Gastroesophageal sphincter (tissue), 4 donors: ENCODE measurements around the gene OGFRL1. TPM values are rescaled to one million over a fixed set of nuclear protein-coding genes. Genes with fewer than 3 reads are reported as not detected.

Experiments used
- ATAC-seq: fragments of 150-250 bp; one replicate; pipeline ENCODE4 v1.9.1; 2016; ENCODE audit warnings: mild to moderate bottlenecking, moderate library complexity
- H3K27ac ChIP-seq, 4 donors: fragments of 200-600 bp; sonication (generic) in 3 of 4; 1 replicate in 3 of 4; 2 replicates in 1 of 4; pipeline ENCODE4 v1.5.1; 2016 to 2019
- H3K27me3 ChIP-seq: fragments of 200-600 bp; sonication (generic); one replicate; pipeline ENCODE4 v1.5.1; 2019
- H3K36me3 ChIP-seq, 2 donors: fragments of 200-600 bp; sonication (generic); one replicate each; pipeline ENCODE4 v1.5.1; 2019; ENCODE audit warnings: control low read depth in 1 of 2
- H3K4me1 ChIP-seq, 3 donors: fragments of 200-600 bp; sonication (generic); 1 replicate in 2 of 3; 2 replicates in 1 of 3; pipeline ENCODE4 v1.5.1; 2016 to 2019; ENCODE audit warnings: control low read depth in 2 of 3
- H3K4me3 ChIP-seq, 2 donors: fragments of 200-600 bp; sonication (generic); one replicate each; pipeline ENCODE4 v1.5.1; 2019; ENCODE audit warnings: mild to moderate bottlenecking in 1 of 2, moderate library complexity in 1 of 2
- H3K9me3 ChIP-seq, 3 donors: fragments of 200-600 bp; sonication (generic); one replicate each; pipeline ENCODE4 v1.5.1; 2017 to 2019; ENCODE audit warnings: control low read depth in 2 of 3
- EP300 ChIP-seq: sonication (generic); formaldehyde crosslinking; IDR thresholded peaks from one replicate; pipeline ENCODE4 v1.6.1; 2017; ENCODE audit warnings: antibody characterized with exemption, mild to moderate bottlenecking
- POLR2A ChIP-seq, 2 donors: fragments of 450-650 bp; IDR thresholded peaks; one replicate each; pipeline ENCODE4 v1.6.1; 2017; ENCODE audit warnings: antibody characterized with exemption in 2 of 2, mild to moderate bottlenecking in 2 of 2, moderate library complexity in 1 of 2
- POLR2AphosphoS5 ChIP-seq: sonication (generic); formaldehyde crosslinking; IDR thresholded peaks from one replicate; pipeline ENCODE4 v1.6.1; 2017; ENCODE audit warnings: antibody characterized with exemption
- WGBS, 2 donors: methylation state at CpG; one replicate each; pipeline ENCODE4 v1.1.5; 2018; ENCODE audit warnings: low coverage in 1 of 2; 5-methylcytosine and 5-hydroxymethylcytosine counted together
- total RNA-seq, 4 donors: library from RNA; depleted of rRNA; stranded (reverse); fragments of >200 nt; gene quantifications; one replicate each; pipeline ENCODE4 v1.1.0, GENCODE V29; 2016
- TF ChIP-seq, protein P1 (sequence below), 4 experiments: fragments of 200-600 bp in 2 of 4; fragments of 450-650 bp in 2 of 4; sonication (generic) in 1 of 4; IDR thresholded peaks; one replicate each; pipeline ENCODE4 v1.5.1; 2017 to 2019; ENCODE audit warnings: antibody characterized with exemption in 4 of 4, mild to moderate bottlenecking in 2 of 4, moderate library complexity in 2 of 4

Gene OGFRL1
- total RNA-seq, 4 donors from 2014 or later, result 29.0 to 52.3 (median 46.5) TPM

DNA sequence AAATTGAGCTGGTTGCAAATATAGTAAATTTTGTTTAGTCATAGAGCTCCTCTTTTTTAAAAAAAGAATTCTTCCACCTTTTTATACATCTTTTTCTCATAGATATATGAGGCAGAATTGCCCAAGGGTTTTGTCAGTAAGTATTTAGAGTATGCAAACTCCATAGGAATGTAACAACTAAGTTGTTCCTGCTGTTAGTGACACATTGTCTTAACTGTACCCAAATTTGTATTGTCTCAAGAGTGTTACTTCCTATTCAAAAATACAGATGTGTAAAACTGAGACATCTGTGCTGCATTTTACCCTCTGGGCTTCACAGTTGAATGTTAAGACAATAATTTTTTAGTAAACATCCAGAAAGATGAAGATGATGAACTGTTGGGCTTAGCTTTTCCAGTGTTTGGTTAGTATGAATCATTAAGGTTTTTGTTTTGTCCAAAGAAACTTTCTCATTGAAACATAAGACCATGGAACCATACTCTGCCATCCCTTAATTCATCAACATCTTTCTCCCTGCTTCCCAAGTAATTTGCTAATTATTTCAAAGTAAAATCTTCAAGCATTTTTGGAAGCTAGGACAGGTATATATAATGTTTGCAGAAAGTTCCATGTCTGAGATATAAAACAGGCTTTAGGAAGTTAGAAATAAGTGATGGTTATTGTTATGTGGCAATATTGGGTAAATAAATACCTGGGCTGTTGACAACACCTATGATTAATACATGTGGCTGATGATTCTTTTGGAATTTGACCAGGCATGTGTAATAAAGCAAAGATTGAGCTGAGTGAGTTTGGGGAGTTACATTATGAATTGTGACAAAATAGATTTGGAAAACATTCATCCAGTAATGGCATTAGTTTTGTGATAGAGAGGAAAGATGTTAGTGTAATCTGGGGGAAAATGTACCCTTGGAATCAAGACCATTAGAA lies 11.2 kb downstream of the OGFRL1 start:
- H3K27ac ChIP-seq, result no peak overlapping the region
- ATAC-seq, result no peak
- no peak overlapping the region for H3K4me3 ChIP-seq
- TF ChIP-seq POLR2AphosphoS5 (no peak), EP300 (no peak), POLR2A (IDR thresholded peaks at IDR 0.05) (no peak)
- TF ChIP-seq, protein P1, sequence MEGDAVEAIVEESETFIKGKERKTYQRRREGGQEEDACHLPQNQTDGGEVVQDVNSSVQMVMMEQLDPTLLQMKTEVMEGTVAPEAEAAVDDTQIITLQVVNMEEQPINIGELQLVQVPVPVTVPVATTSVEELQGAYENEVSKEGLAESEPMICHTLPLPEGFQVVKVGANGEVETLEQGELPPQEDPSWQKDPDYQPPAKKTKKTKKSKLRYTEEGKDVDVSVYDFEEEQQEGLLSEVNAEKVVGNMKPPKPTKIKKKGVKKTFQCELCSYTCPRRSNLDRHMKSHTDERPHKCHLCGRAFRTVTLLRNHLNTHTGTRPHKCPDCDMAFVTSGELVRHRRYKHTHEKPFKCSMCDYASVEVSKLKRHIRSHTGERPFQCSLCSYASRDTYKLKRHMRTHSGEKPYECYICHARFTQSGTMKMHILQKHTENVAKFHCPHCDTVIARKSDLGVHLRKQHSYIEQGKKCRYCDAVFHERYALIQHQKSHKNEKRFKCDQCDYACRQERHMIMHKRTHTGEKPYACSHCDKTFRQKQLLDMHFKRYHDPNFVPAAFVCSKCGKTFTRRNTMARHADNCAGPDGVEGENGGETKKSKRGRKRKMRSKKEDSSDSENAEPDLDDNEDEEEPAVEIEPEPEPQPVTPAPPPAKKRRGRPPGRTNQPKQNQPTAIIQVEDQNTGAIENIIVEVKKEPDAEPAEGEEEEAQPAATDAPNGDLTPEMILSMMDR (IDR thresholded peaks at IDR 0.05), result no peak
- no peaks in the 10 kb centered on the region for H3K9me3 ChIP-seq
- H3K4me1 ChIP-seq, result peaks cover 0 to 13% (median 0%) of the 10 kb centered on the region in 3 donors
- no peaks in the 10 kb centered on the region for H3K27me3 ChIP-seq
- peaks cover 0 to 49% of the 10 kb centered on the region in 2 donors for H3K36me3 ChIP-seq

DNA sequence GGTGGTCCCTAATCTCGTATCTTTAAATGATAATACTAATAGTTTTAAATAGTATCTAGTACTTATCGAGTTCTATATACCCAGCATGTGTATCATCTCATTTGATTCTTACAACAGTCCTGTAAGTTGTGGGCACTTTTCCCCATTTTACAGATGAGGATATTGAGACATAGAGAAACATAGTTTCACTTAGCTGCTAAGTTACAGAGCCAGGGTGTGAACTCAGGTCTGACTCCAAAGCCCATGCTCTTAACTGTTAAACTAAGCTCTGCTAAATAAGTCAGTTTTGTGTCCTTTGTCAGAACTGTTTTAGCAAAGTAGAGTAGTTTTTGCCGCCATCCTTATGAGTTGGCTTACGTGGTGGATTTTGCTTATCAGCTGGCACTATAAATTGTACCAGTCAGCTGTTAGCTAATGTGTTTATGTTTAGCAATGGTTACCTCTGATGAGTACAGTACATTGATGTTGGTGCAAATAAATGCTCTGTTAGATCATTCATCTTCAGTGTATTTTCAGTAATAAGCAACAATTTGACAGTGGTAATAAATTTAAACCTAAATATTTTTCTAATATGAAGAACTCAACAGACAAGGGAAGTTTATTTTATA lies 12.1 kb downstream of the OGFRL1 start:
- 69 to 97% methylated on average over 4 of the region's 4 CpGs for WGBS, 2 donors
- Histone ChIP-seq H3K36me3 (peaks cover 0 to 42% of the 10 kb centered on the region in 2 donors), H3K4me1 (peaks cover 0 to 13% (median 0%) of the 10 kb centered on the region in 3 donors), H3K27ac (no peak overlapping the region), H3K4me3 (no peak overlapping the region), H3K9me3 (no peaks in the 10 kb centered on the region), H3K27me3 (no peaks in the 10 kb centered on the region)
- ATAC-seq, result no peak
- TF ChIP-seq POLR2AphosphoS5 (no peak), POLR2A (IDR thresholded peaks at IDR 0.05) (no peak), EP300 (no peak)
- TF ChIP-seq, protein P1 (IDR thresholded peaks at IDR 0.05), result no peak

DNA sequence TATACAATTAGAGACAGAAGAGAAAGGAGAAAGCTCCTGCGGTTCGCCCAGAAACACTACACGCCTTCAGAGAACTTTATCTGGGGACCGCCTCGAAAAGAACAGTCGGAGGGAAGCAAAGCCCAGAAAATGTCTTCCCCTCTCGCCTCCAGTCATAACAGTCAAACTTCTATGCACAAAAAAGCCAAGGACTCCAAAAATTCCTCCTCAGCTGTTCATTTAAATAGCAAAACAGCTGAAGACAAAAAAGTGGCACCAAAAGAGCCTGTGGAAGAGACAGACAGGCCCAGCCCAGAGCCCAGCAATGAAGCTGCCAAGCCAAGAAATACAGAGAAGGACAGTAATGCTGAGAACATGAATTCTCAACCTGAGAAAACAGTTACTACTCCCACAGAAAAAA lies 12.9 kb downstream of the OGFRL1 start:
- 43 to 60% methylated on average over 1 to 7 of the region's 7 CpGs for WGBS, 2 donors
- H3K27ac ChIP-seq, result no peak overlapping the region
- ATAC-seq, result no peak
- H3K36me3 ChIP-seq, result peaks cover 0 to 33% of the 10 kb centered on the region in 2 donors
- no peaks in the 10 kb centered on the region for H3K27me3 ChIP-seq
- H3K4me3 ChIP-seq, result no peak overlapping the region
- no peak for TF ChIP-seq EP300
- TF ChIP-seq POLR2A (IDR thresholded peaks at IDR 0.05), result no peak
- TF ChIP-seq, protein P1 (IDR thresholded peaks at IDR 0.05), result no peak
- TF ChIP-seq POLR2AphosphoS5, result no peak
- no peaks in the 10 kb centered on the region for H3K9me3 ChIP-seq
- H3K4me1 ChIP-seq, result peaks cover 0 to 13% (median 0%) of the 10 kb centered on the region in 3 donors

DNA sequence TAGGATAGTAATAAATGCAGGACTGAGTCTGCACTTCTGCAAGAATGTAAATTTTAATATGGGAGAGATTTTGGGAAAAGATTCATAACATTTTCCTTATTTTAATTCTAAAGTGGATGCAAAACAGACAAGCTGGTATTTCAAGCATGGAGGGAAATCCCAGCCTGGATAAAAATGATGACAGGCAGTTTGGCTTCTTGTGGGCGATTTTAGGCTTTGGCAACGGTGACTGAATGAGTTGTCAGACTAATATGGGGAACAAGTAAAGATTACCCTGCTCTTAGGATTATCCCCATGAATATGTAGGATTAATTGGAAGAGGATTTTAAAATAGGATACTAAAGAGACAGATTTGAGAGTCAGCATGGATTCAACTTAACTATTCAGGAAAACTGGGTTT lies 21.0 kb downstream of the OGFRL1 start:
- Histone ChIP-seq H3K9me3 (no peaks in the 10 kb centered on the region), H3K36me3 (no peaks in the 10 kb centered on the region), H3K27ac (no peak overlapping the region), H3K4me1 (peaks cover 0 to 21% (median 0%) of the 10 kb centered on the region in 3 donors), H3K4me3 (no peak overlapping the region), H3K27me3 (no peaks in the 10 kb centered on the region)
- WGBS, 2 donors, result 14 to 29% methylated on average over 2 of the region's 2 CpGs
- TF ChIP-seq, protein P1 (IDR thresholded peaks at IDR 0.05), result no peak
- TF ChIP-seq POLR2A (IDR thresholded peaks at IDR 0.05) (no peak), POLR2AphosphoS5 (no peak), EP300 (no peak)
- no peak for ATAC-seq
